Spleen (tissue), 11 donors: ENCODE measurements around the gene COLGALT1. TPM values are rescaled to one million over a fixed set of nuclear protein-coding genes. Genes with fewer than 3 reads are reported as not detected.

Source experiments
- DNase-seq: peaks from one replicate; pipeline ENCODE4 v3.0.0-alpha.2; 2020
- H3K27ac ChIP-seq, 8 donors: fragments of 200-600 bp; sonication (generic) in 7 of 8; 1 replicate in 4 of 8; 2 replicates in 4 of 8; pipeline versions ENCODE4 v1.5.0 to v1.8.0; 2016 to 2021; ENCODE audit warnings: inconsistent platforms in 4 of 8, mild to moderate bottlenecking in 4 of 8, moderate library complexity in 1 of 8
- H3K27me3 ChIP-seq, 7 donors: fragments of 200-600 bp; sonication (generic) in 6 of 7; replicated peaks in 1 of 7; 1 replicate in 4 of 7; 2 replicates in 3 of 7; pipeline versions ENCODE4 v1.5.0 to v1.8.0; 2016 to 2021; ENCODE audit warnings: inconsistent platforms in 3 of 7, mild to moderate bottlenecking in 1 of 7
- H3K36me3 ChIP-seq, 6 donors: fragments of 200-600 bp; sonication (generic) in 5 of 6; 1 replicate in 4 of 6; 2 replicates in 2 of 6; pipeline versions ENCODE4 v1.5.0 to v1.8.0; 2016 to 2021; ENCODE audit warnings: inconsistent platforms in 2 of 6
- H3K4me1 ChIP-seq, 6 donors: fragments of 200-600 bp; sonication (generic) in 5 of 6; 1 replicate in 3 of 6; 2 replicates in 3 of 6; pipeline versions ENCODE4 v1.5.0 to v1.8.0; 2016 to 2021; ENCODE audit warnings: inconsistent platforms in 3 of 6
- H3K4me3 ChIP-seq, 8 donors: fragments of 200-600 bp; sonication (generic) in 7 of 8; 1 replicate in 4 of 8; 2 replicates in 4 of 8; pipeline versions ENCODE4 v1.5.0 to v1.8.0; 2016 to 2021; ENCODE audit warnings: inconsistent platforms in 4 of 8, mild to moderate bottlenecking in 4 of 8, moderate library complexity in 2 of 8
- H3K9me3 ChIP-seq, 8 donors: fragments of 200-600 bp; sonication (generic) in 7 of 8; 1 replicate in 4 of 8; 2 replicates in 4 of 8; pipeline versions ENCODE4 v1.5.0 to v1.8.0; 2016 to 2021; ENCODE audit warnings: inconsistent platforms in 4 of 8
- CTCF ChIP-seq, 11 experiments: fragments of 200-600 bp in 7 of 11; fragments of 450-650 bp in 4 of 11; sonication (generic) in 4 of 11; IDR thresholded peaks in 8 of 11; conservative IDR thresholded peaks in 3 of 11; 1 replicate in 7 of 11; 2 replicates in 4 of 11; pipeline versions ENCODE4 v1.4.0 to v1.8.0; 2016 to 2021; ENCODE audit warnings: antibody characterized with exemption in 11 of 11, inconsistent platforms in 4 of 11, mild to moderate bottlenecking in 1 of 11
- POLR2A ChIP-seq, 3 donors: fragments of 450-650 bp; IDR thresholded peaks; one replicate each; pipeline ENCODE4 v1.5.1; 2017; ENCODE audit warnings: antibody characterized with exemption in 3 of 3, mild to moderate bottlenecking in 1 of 3
- POLR2AphosphoS5 ChIP-seq, 3 donors: sonication (generic); formaldehyde crosslinking; IDR thresholded peaks; one replicate each; pipeline ENCODE4 v1.5.1; 2017; ENCODE audit warnings: antibody characterized with exemption in 3 of 3
- WGBS, 5 donors: extraction: QIAGEN DNeasy Blood & Tissue Kit in 3 of 5; methylation state at CpG; one replicate each; pipeline versions ENCODE4 v1.1.5 to v1.1.7; 2013 to 2018; 5-methylcytosine and 5-hydroxymethylcytosine counted together
- intact Hi-C: fragments of 100-400 bp; cut with DNase I; formaldehyde crosslinking; loops from one replicate; pipeline ENCODE4 v1.15.0; 2023; ENCODE audit warnings: low total_unique reads
- polyA plus RNA-seq, 3 donors: library from polyadenylated mRNA; stranded (reverse); fragments of 200-250 nt; gene quantifications; one replicate each; pipeline ENCODE4 v1.2.1, GENCODE V29; 2013
- total RNA-seq, 7 donors: library from RNA; depleted of rRNA in 3 of 7; stranded (reverse); fragments of >200 nt in 3 of 7; fragmentation: NEBNext Ultra II Directional in 4 of 7; extraction: Animal tissue kit (Norgen Biotek cat#: 25700) in 4 of 7; gene quantifications; one replicate each; pipeline versions ENCODE4 v1.1.0 to v1.2.1, GENCODE V29; 2016 to 2021
- donor health status: healthy with polysubstance abuse.
- donor health status: DM: no; HTN: no; CAD: no; lungs with moderate emphysema.
- donor health status: DM: no; HTN: no; CAD: no.
- donor health status: Bipolar disorder and iron deficiency.
- donor health status: healthy.
- donor health status: DM: no; HTN: no; CAD: no.
- donor health status: DM: yes; HTN: yes; CAD: no.

COLGALT1 gene
- total and polyA plus RNA-seq, 10 donors: 52.4 to 146 (median 92.0) TPM

- H3K9me3 ChIP-seq: no peaks in the 10 kb centered on the region
- H3K36me3 ChIP-seq: peaks cover 8 to 98% (median 85%) of the 10 kb centered on the region in 6 donors
- TF ChIP-seq POLR2A (IDR thresholded peaks at IDR 0.05) (no peak), POLR2AphosphoS5 (IDR thresholded peaks at IDR 0.05) (peak in 2 of 3 donors; percentile 6 to 8)
- 92 to 97% (median 94%) methylated on average over 2 to 7 of the region's 7 CpGs for WGBS, 5 donors
- H3K4me3 ChIP-seq: no peak overlapping the region
- H3K27ac ChIP-seq: no peak overlapping the region
- intact Hi-C loops: no loop called here
- DNase-seq: no peak
- H3K4me1 ChIP-seq: peaks cover 0 to 13% (median 6%) of the 10 kb centered on the region in 6 donors
- no peaks in the 10 kb centered on the region for H3K27me3 ChIP-seq
Measured at GRCh38 chr19:17572638-17573037, 17.2 kb downstream of the COLGALT1 start.

GRCh38 chr19:17575871-17576757, 20.7 kb downstream of the COLGALT1 start:
- no peak for DNase-seq
- H3K4me3 ChIP-seq: no peak overlapping the region
- TF ChIP-seq POLR2AphosphoS5 (IDR thresholded peaks at IDR 0.05) (peak in 1 of 3 donors; percentile 26), POLR2A (IDR thresholded peaks at IDR 0.05) (no peak)
- H3K27ac ChIP-seq: no peak overlapping the region
- WGBS, 5 donors: 90 to 98% (median 95%) methylated on average over 11 of the region's 11 CpGs
- peaks cover 3 to 98% (median 79%) of the 10 kb centered on the region in 6 donors for H3K36me3 ChIP-seq
- intact Hi-C loops: loop anchor here (2.0 kb wide), 1 partner anchor 79 kb away; no protein-coding TSS in a partner anchor
- H3K27me3 ChIP-seq: no peaks in the 10 kb centered on the region
- peaks cover 0 to 17% (median 8%) of the 10 kb centered on the region in 6 donors for H3K4me1 ChIP-seq
- no peaks in the 10 kb centered on the region for H3K9me3 ChIP-seq

GRCh38 chr19:17576758-17577456, 21.5 kb downstream of the COLGALT1 start:
- Histone ChIP-seq H3K9me3 (no peaks in the 10 kb centered on the region), H3K36me3 (peaks cover 3 to 98% (median 79%) of the 10 kb centered on the region in 6 donors), H3K4me3 (no peak overlapping the region), H3K27ac (no peak overlapping the region), H3K4me1 (peaks cover 0 to 17% (median 8%) of the 10 kb centered on the region in 6 donors), H3K27me3 (no peaks in the 10 kb centered on the region)
- intact Hi-C loops: no loop called here
- WGBS, 5 donors: 85 to 92% (median 89%) methylated on average over 18 to 34 of the region's 34 CpGs
- no peak for TF ChIP-seq POLR2A (IDR thresholded peaks at IDR 0.05)
- TF ChIP-seq POLR2AphosphoS5 (IDR thresholded peaks at IDR 0.05): peak in 1 of 3 donors; percentile 31
- no peak for TF ChIP-seq CTCF (IDR thresholded peaks at IDR 0.05 in 8 of 11, conservative IDR thresholded peaks at IDR 0.05 in 3 of 11)
- no peak for DNase-seq

DNA sequence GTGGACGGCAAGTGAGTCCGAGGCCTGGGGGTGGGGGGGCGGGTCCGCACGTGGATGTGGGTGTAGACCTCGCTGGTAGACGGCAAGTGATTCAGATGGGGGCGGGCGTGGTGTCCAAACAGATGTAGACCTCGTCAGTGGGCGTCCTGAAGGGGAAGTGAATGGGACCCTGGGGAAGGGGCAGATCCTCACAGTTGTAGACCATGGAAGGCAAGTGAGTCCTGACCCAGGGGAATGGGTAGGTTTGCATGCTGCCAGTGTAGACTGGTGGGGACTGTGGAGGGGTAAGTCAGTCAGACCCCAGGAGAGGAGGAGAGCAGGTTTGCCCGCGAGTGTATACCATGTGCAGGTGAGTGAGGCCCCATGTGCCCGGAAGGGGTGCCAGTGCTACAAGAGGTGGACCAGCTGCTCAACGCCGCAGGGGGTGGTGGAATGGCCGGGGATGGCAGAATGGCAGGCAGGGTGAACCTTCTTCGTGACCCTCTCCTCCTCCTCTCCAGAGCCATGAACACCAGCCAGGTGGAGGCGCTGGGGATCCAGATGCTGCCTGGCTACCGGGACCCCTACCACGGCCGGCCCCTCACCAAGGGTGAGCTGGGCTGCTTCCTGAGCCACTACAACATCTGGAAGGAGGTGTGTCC, 22.1 kb downstream of the COLGALT1 start:
- DNase-seq: no peak
- no peaks in the 10 kb centered on the region for H3K9me3 ChIP-seq
- H3K36me3 ChIP-seq: peaks cover 3 to 98% (median 79%) of the 10 kb centered on the region in 6 donors
- no peak overlapping the region for H3K4me3 ChIP-seq
- H3K4me1 ChIP-seq: peaks cover 0 to 17% (median 8%) of the 10 kb centered on the region in 6 donors
- H3K27ac ChIP-seq: no peak overlapping the region
- intact Hi-C loops: no loop called here
- H3K27me3 ChIP-seq: no peaks in the 10 kb centered on the region
- TF ChIP-seq POLR2A (IDR thresholded peaks at IDR 0.05): no peak
- TF ChIP-seq POLR2AphosphoS5 (IDR thresholded peaks at IDR 0.05): peak in 1 of 3 donors; percentile 28
- 85 to 94% (median 91%) methylated on average over 19 to 22 of the region's 22 CpGs for WGBS, 5 donors

- DNase-seq: peak; percentile 85
- no peak for TF ChIP-seq POLR2A (IDR thresholded peaks at IDR 0.05)
- peak in 1 of 3 donors; percentile 63 for TF ChIP-seq POLR2AphosphoS5 (IDR thresholded peaks at IDR 0.05)
- no peak for TF ChIP-seq CTCF (IDR thresholded peaks at IDR 0.05 in 8 of 11, conservative IDR thresholded peaks at IDR 0.05 in 3 of 11)
- intact Hi-C loops: no loop called here
- Histone ChIP-seq H3K36me3 (peaks cover 3 to 84% (median 70%) of the 10 kb centered on the region in 6 donors), H3K9me3 (no peaks in the 10 kb centered on the region), H3K27me3 (no peaks in the 10 kb centered on the region), H3K27ac (no peak overlapping the region), H3K4me3 (no peak overlapping the region), H3K4me1 (peaks cover 0 to 6% (median 2%) of the 10 kb centered on the region in 6 donors)
- 55 to 75% (median 66%) methylated on average over 12 to 16 of the region's 16 CpGs for WGBS, 5 donors
Measured at GRCh38 chr19:17579661-17580244, 24.3 kb downstream of the COLGALT1 start.
